Lower lobe of right lung (tissue), 2 donors: Measurements from ENCODE around the gene NFAM1. TPM values are rescaled to one million over a fixed set of nuclear protein-coding genes. Genes with fewer than 3 reads are reported as not detected.

ENCODE experiments used
- ATAC-seq, 2 donors: fragments of 200-7000 bp; cut with Tn5 transposase; one replicate each; pipeline ENCODE4 v1.9.1; 2020 to 2022; ENCODE audit warnings: mild to moderate bottlenecking in 2 of 2, moderate library complexity in 2 of 2
- DNase-seq: peaks from one replicate; pipeline ENCODE4 v3.0.0-alpha.2; 2020
- H3K27ac ChIP-seq: fragments of 200-600 bp; one replicate; pipeline ENCODE4 v1.8.0; 2022
- H3K27me3 ChIP-seq: fragments of 200-600 bp; one replicate; pipeline ENCODE4 v1.8.0; 2022; ENCODE audit warnings: low read depth
- H3K36me3 ChIP-seq: fragments of 200-600 bp; one replicate; pipeline ENCODE4 v1.8.0; 2022; ENCODE audit warnings: mild to moderate bottlenecking
- H3K4me1 ChIP-seq: fragments of 200-600 bp; one replicate; pipeline ENCODE4 v1.8.0; 2022
- H3K4me3 ChIP-seq: fragments of 200-600 bp; one replicate; pipeline ENCODE4 v1.8.0; 2022; ENCODE audit warnings: mild to moderate bottlenecking
- H3K9me3 ChIP-seq: fragments of 200-600 bp; one replicate; pipeline ENCODE4 v1.8.0; 2022
- intact Hi-C: fragments of 100-400 bp; cut with DNase I; formaldehyde crosslinking; loops from one replicate; pipeline ENCODE4 v1.11.0; 2022
- total RNA-seq: library from RNA; stranded (reverse); fragmentation: NEBNext Ultra II Directional; extraction: Animal tissue kit (Norgen Biotek cat#: 25700); gene quantifications from one replicate; pipeline ENCODE4 v1.2.1, GENCODE V29; 2021
- TF ChIP-seq, protein P1 (sequence below): fragments of 200-600 bp; IDR thresholded peaks from one replicate; pipeline ENCODE4 v1.8.0; 2022; ENCODE audit warnings: antibody characterized with exemption, mild to moderate bottlenecking
- donor health status: DM: no; HTN: yes; CAD: no; lungs with severe emphysema.

Gene NFAM1
- total RNA-seq, 1 donor from 2014 or later = 21.8 TPM

DNA sequence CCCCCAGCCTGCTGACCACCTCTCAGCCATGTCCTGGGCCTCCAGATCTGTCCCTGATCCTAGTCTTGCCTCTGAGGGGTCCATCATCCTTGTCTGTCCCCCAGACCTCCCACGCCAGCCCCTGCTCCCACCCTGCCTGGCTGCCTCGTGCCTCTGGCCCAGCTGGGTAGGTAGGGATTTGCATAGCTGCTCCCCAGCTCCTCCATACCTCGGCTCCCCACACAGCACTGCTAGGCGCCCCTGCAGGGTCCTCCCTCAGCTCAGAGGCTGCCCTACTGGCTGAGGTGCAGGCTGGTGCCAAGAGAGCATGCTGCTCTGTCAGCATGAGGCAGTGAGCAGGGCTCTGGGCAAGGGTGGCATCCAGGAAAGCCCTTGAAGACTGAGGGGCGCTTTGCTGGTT is 47.7 kb downstream of the NFAM1 start:
- Histone ChIP-seq H3K27me3 (no peaks in the 10 kb centered on the region), H3K4me3 (no peak overlapping the region), H3K27ac (no peak overlapping the region), H3K36me3 (no peaks in the 10 kb centered on the region), H3K4me1 (no peaks in the 10 kb centered on the region), H3K9me3 (no peaks in the 10 kb centered on the region)
- DNase-seq (no peak), ATAC-seq (no peak)
- intact Hi-C loops = no loop called here
- TF ChIP-seq, protein P1, sequence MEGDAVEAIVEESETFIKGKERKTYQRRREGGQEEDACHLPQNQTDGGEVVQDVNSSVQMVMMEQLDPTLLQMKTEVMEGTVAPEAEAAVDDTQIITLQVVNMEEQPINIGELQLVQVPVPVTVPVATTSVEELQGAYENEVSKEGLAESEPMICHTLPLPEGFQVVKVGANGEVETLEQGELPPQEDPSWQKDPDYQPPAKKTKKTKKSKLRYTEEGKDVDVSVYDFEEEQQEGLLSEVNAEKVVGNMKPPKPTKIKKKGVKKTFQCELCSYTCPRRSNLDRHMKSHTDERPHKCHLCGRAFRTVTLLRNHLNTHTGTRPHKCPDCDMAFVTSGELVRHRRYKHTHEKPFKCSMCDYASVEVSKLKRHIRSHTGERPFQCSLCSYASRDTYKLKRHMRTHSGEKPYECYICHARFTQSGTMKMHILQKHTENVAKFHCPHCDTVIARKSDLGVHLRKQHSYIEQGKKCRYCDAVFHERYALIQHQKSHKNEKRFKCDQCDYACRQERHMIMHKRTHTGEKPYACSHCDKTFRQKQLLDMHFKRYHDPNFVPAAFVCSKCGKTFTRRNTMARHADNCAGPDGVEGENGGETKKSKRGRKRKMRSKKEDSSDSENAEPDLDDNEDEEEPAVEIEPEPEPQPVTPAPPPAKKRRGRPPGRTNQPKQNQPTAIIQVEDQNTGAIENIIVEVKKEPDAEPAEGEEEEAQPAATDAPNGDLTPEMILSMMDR = no peak

DNA sequence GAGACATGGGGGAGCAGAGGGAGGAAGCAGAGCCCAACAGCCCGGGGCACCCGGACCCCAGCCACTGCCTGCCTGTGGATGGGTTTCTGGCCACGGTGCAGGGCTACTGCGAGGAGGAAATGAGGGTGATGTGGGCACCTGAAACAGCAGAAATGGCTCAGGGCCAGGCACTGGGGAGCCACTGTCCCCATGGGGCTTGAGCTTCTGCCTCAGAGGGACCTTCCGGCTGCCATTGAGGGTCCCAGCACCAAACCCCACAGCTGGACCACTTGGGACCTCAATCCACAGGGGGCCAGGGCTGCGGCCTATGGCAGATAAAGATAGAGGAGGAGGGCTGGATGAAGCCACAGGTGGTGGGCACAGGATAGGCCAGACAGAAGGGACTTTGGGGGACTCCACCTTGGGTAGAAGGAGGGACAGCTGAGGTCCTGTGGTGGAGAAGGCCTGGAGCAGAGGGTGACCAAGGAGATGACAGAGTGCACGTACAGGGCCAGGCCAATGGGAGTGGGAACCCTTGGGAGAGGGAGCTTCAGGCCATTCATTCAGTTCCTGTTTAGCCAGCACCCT is 48.3 kb downstream of the NFAM1 start:
- H3K27ac ChIP-seq = no peak overlapping the region
- ATAC-seq (no peak), DNase-seq (no peak)
- H3K9me3 ChIP-seq = no peaks in the 10 kb centered on the region
- intact Hi-C loops = no loop called here
- no peak overlapping the region for H3K4me3 ChIP-seq
- H3K4me1 ChIP-seq = no peaks in the 10 kb centered on the region
- no peaks in the 10 kb centered on the region for H3K36me3 ChIP-seq
- TF ChIP-seq, protein P1 = no peak
- H3K27me3 ChIP-seq = no peaks in the 10 kb centered on the region

DNA sequence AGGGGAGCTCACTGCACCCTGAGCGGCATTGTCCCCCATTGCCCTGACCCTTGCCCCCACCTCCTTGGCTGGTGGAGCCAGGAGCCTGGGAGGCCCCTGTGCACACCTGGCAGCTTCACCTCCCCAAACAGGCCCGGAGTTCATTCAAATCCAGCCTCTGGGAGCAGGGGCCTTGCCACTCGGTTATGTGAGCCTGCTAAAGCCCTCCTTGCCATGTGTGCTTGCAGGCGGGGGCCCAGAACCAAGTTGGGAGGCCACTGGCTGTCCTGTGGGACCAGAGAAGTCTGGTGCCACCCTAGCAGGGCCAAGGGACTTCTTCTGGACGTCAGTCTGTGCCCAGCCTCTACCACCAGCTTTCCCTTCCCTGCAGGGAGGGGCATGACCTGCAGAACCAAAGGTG is 48.9 kb downstream of the NFAM1 start:
- H3K4me3 ChIP-seq = no peak overlapping the region
- intact Hi-C loops = no loop called here
- no peaks in the 10 kb centered on the region for H3K9me3 ChIP-seq
- H3K36me3 ChIP-seq = no peaks in the 10 kb centered on the region
- H3K27me3 ChIP-seq = no peaks in the 10 kb centered on the region
- TF ChIP-seq, protein P1 = no peak
- ATAC-seq (no peak), DNase-seq (no peak)
- H3K4me1 ChIP-seq = no peaks in the 10 kb centered on the region
- H3K27ac ChIP-seq = no peak overlapping the region

DNA sequence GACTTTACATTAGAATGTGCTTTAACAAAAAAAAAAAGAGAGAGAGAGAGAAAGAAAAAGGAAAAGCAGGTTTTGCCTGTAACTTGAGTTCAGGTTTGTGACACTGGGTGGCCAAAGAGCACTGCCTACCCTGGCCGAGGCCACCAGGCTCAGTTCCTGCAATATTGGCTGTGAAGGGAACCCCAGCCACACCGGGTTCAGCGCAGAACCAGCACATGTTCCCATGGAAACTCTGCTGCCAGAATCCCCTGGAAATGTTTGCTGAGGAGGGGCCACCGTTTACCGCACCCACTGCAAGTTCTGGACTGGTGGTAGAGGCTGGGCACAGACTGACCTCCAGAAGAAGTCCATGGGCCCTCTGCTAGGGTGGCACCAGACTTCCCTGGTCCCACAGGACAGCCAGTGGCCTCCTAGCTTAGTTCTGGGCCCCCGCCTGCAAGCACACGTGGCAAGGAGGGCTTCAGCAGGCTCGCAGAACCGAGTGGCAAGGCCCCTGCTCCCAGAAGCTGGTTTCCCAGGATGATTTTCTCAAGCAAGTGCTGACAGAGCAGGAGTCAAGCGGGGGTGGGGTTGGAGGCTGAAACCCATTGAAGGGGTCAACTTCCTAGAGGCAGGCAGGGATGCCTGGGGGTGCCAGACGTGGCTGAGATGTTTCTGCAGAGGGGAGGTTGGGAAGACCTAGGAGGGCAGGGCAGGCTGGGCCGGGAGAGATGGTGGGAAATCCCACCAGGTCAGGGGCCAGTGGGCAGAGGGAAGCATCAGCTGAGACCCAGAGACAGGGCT is 51.2 kb downstream of the NFAM1 start:
- intact Hi-C loops = no loop called here
- no peak for ATAC-seq
- no peak for DNase-seq
- TF ChIP-seq, protein P1 = no peak
- Histone ChIP-seq H3K36me3 (no peaks in the 10 kb centered on the region), H3K27ac (no peak overlapping the region), H3K27me3 (no peaks in the 10 kb centered on the region), H3K4me1 (peaks cover 16% of the 10 kb centered on the region), H3K9me3 (no peaks in the 10 kb centered on the region), H3K4me3 (no peak overlapping the region)

DNA sequence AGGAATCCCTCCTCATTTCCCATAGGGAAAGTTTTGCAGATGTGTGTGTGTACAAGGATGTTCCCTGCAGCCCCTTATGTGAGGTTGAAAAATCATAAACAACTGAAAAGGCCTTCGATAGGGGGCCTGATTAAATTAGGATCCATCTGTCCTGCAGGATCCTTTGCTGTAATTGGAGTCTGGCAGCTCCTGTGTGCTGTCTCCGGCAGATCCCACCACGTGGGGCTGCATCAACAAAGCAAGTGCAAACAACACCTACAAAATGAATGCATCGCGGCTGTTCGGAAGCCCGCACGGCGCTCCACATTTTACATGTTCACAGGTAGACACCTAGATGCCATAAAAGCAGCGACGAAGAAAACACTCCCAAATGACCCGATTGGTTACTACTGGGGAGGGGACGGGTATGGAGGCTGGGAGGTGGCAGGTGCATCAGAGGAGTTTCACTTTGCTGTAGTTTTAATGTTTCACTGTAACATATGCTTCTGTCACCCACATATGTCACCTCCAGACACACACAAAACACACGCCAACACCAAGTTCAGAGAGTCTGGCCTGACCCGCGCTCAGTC is 52.2 kb downstream of the NFAM1 start:
- no peaks in the 10 kb centered on the region for H3K27me3 ChIP-seq

More for the DNA sequence above, 52.2 kb downstream of the NFAM1 start:
- Histone ChIP-seq H3K4me3 (no peak overlapping the region), H3K4me1 (peaks cover 21% of the 10 kb centered on the region), H3K9me3 (no peaks in the 10 kb centered on the region), H3K27ac (no peak overlapping the region), H3K36me3 (no peaks in the 10 kb centered on the region)
- intact Hi-C loops = no loop called here
- TF ChIP-seq, protein P1 = no peak
- ATAC-seq (no peak), DNase-seq (no peak)
